HL-60 (cell line): Measurements from ENCODE around the gene CDK15.

ENCODE experiments used
- CTCF ChIP-seq: IDR thresholded peaks from one replicate; pipeline ENCODE4 v1.5.1; 2011; ENCODE audit warnings: low read length, control low read depth, inconsistent platforms; ENCODE audit not compliant: insufficient read depth
- TF ChIP-seq, protein P1 (sequence below): IDR thresholded peaks from 2 replicates; pipeline ENCODE4 v1.6.1; 2012; ENCODE audit warnings: low read depth; ENCODE audit not compliant: insufficient replicate concordance

DNA sequence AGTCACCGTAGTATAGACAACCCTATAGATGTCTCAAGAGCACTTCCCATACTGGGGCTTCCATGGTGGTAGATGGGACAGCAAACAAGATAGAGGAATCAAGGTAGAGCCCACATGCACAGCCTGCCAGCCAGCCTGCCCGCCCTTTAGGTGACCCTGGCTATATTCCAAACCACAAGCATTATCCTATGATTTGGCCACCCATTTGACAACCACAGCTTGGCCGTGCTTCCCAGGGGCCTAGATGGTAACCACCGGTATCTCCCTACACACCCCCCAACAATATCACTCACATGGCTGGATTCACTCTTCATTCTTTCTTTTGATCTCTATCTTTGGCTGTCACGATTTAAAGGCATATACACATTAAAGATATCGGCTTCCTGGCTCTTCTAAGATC is 85.3 kb downstream of the CDK15 start:
- TF ChIP-seq CTCF: no peak
- TF ChIP-seq, protein P1, sequence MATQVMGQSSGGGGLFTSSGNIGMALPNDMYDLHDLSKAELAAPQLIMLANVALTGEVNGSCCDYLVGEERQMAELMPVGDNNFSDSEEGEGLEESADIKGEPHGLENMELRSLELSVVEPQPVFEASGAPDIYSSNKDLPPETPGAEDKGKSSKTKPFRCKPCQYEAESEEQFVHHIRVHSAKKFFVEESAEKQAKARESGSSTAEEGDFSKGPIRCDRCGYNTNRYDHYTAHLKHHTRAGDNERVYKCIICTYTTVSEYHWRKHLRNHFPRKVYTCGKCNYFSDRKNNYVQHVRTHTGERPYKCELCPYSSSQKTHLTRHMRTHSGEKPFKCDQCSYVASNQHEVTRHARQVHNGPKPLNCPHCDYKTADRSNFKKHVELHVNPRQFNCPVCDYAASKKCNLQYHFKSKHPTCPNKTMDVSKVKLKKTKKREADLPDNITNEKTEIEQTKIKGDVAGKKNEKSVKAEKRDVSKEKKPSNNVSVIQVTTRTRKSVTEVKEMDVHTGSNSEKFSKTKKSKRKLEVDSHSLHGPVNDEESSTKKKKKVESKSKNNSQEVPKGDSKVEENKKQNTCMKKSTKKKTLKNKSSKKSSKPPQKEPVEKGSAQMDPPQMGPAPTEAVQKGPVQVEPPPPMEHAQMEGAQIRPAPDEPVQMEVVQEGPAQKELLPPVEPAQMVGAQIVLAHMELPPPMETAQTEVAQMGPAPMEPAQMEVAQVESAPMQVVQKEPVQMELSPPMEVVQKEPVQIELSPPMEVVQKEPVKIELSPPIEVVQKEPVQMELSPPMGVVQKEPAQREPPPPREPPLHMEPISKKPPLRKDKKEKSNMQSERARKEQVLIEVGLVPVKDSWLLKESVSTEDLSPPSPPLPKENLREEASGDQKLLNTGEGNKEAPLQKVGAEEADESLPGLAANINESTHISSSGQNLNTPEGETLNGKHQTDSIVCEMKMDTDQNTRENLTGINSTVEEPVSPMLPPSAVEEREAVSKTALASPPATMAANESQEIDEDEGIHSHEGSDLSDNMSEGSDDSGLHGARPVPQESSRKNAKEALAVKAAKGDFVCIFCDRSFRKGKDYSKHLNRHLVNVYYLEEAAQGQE: no peak
